Smooth muscle cell (in vitro differentiated cells): ENCODE results near the gene KCNIP4. TPM values are rescaled to one million over a fixed set of nuclear protein-coding genes. Genes with fewer than 3 reads are reported as not detected.

Experiments
- DNase-seq: peaks from one replicate; lab custom pipeline; 2025; ENCODE audit not compliant: unreplicated experiment; lab: John Stamatoyannopoulos, UW
- H2AFZ ChIP-seq: fragments of 200-600 bp; sonication (generic); 2 replicates; pipeline ENCODE4 v1.6.0; 2016; ENCODE audit warnings: antibody characterized with exemption, low read depth, mild to moderate bottlenecking
- H3F3A ChIP-seq: fragments of 200-600 bp; sonication (generic); 2 replicates; pipeline ENCODE4 v1.6.0; 2017; ENCODE audit warnings: antibody characterized with exemption, low read depth
- H3K27ac ChIP-seq: fragments of 200-600 bp; sonication (generic); 2 replicates; pipeline ENCODE4 v1.5.1; 2016; ENCODE audit warnings: low read depth, mild to moderate bottlenecking
- H3K27me3 ChIP-seq: fragments of 200-600 bp; sonication (generic); 2 replicates; pipeline ENCODE4 v1.6.1; 2016; ENCODE audit warnings: low read depth, mild to moderate bottlenecking
- H3K36me3 ChIP-seq: fragments of 200-600 bp; sonication (generic); 2 replicates; pipeline ENCODE4 v1.5.1; 2016; ENCODE audit warnings: low read depth
- H3K4me1 ChIP-seq: fragments of 200-600 bp; sonication (generic); 2 replicates; pipeline ENCODE4 v1.5.1; 2016; ENCODE audit warnings: low read depth
- H3K4me2 ChIP-seq: fragments of 200-600 bp; sonication (generic); 2 replicates; pipeline ENCODE4 v1.6.0; 2016; ENCODE audit warnings: mild to moderate bottlenecking
- H3K4me3 ChIP-seq: fragments of 200-600 bp; sonication (generic); 2 replicates; pipeline ENCODE4 v1.5.1; 2016; ENCODE audit warnings: mild to moderate bottlenecking
- H3K79me2 ChIP-seq: fragments of 200-600 bp; sonication (generic); 2 replicates; pipeline ENCODE4 v1.6.0; 2016; ENCODE audit warnings: low read depth, mild to moderate bottlenecking
- H3K9ac ChIP-seq: fragments of 200-600 bp; sonication (generic); 2 replicates; pipeline ENCODE4 v1.6.0; 2016; ENCODE audit warnings: low read depth
- H3K9me3 ChIP-seq: fragments of 200-600 bp; sonication (generic); replicated peaks from 2 replicates; pipeline ENCODE4 v1.5.1; 2016; ENCODE audit warnings: low read depth
- H4K20me1 ChIP-seq: fragments of 200-600 bp; sonication (generic); 2 replicates; pipeline ENCODE4 v1.6.0; 2016; ENCODE audit warnings: low read depth
- CTCF ChIP-seq: fragments of 200-600 bp; sonication (generic); IDR thresholded peaks from 2 replicates; pipeline ENCODE4 v1.5.1; 2017; ENCODE audit warnings: borderline replicate concordance, mild to moderate bottlenecking, antibody characterized with exemption; ENCODE audit not compliant: insufficient read depth, poor library complexity, severe bottlenecking
- WGBS: methylation state at CpG from one replicate; pipeline ENCODE4 v1.1.7; 2016; ENCODE audit warnings: low lambda C conversion rate; 5-methylcytosine and 5-hydroxymethylcytosine counted together
- polyA plus RNA-seq: library from polyadenylated mRNA; unstranded; fragments of >200 nt; fragmentation: Nextera tagmentation; extraction: Ambion mirVana; gene quantifications from 2 replicates; pipeline ENCODE4 v1.2.1, GENCODE V29; 2016
- total RNA-seq: library from RNA; depleted of rRNA; stranded (reverse); fragments of >200 nt; gene quantifications from 2 replicates; pipeline ENCODE4 v1.2.3, GENCODE V29; 2014

The KCNIP4 gene
- total and polyA plus RNA-seq, 2 experiments from 2014 or later: 0.07 TPM; not detected in 1

GRCh38 chr4:21749924-21750323 lies 198.6 kb downstream of the KCNIP4 start:
- Histone ChIP-seq H3K27ac (no peak overlapping the region), H3K4me2 (no peak overlapping the region), H3K36me3 (no peaks in the 10 kb centered on the region), H3F3A (no peaks in the 10 kb centered on the region), H3K27me3 (no peaks in the 10 kb centered on the region), H3K9me3 (no peaks in the 10 kb centered on the region), H3K4me3 (no peak overlapping the region), H3K79me2 (no peaks in the 10 kb centered on the region), H3K9ac (no peak overlapping the region), H2AFZ (no peak overlapping the region), H3K4me1 (no peaks in the 10 kb centered on the region), H4K20me1 (no peaks in the 10 kb centered on the region)
- no peak for DNase-seq
- WGBS: 91% methylated on average over 3 of the region's 3 CpGs
- TF ChIP-seq CTCF: no peak

- Histone ChIP-seq H2AFZ (no peak overlapping the region), H3K9ac (no peak overlapping the region), H3K9me3 (no peaks in the 10 kb centered on the region), H3K27ac (no peak overlapping the region), H3K79me2 (no peaks in the 10 kb centered on the region), H3K27me3 (no peaks in the 10 kb centered on the region), H4K20me1 (no peaks in the 10 kb centered on the region), H3K4me1 (no peaks in the 10 kb centered on the region), H3F3A (no peaks in the 10 kb centered on the region), H3K4me2 (no peak overlapping the region), H3K36me3 (no peaks in the 10 kb centered on the region), H3K4me3 (no peak overlapping the region)
- DNase-seq: no peak
- 98% methylated on average over 4 of the region's 4 CpGs for WGBS
- TF ChIP-seq CTCF: no peak
These were observed 199.2 kb downstream of the KCNIP4 start for GRCh38 chr4:21749412-21749811.

GRCh38 chr4:21744046-21744445 lies 204.5 kb downstream of the KCNIP4 start:
- no peak overlapping the region for H3K27ac ChIP-seq
- no peaks in the 10 kb centered on the region for H3K79me2 ChIP-seq
- H2AFZ ChIP-seq: no peak overlapping the region
- no peaks in the 10 kb centered on the region for H3K27me3 ChIP-seq
- H3K4me2 ChIP-seq: no peak overlapping the region
- no peaks in the 10 kb centered on the region for H4K20me1 ChIP-seq
- no peaks in the 10 kb centered on the region for H3F3A ChIP-seq
- H3K4me1 ChIP-seq: no peaks in the 10 kb centered on the region
- no peak for DNase-seq
- no peaks in the 10 kb centered on the region for H3K36me3 ChIP-seq
- no peaks in the 10 kb centered on the region for H3K9me3 ChIP-seq
- TF ChIP-seq CTCF: no peak
- H3K9ac ChIP-seq: no peak overlapping the region
- no peak overlapping the region for H3K4me3 ChIP-seq

GRCh38 chr4:21742326-21742725 lies 206.2 kb downstream of the KCNIP4 start:
- Histone ChIP-seq H3K9ac (no peak overlapping the region), H3K27ac (no peak overlapping the region), H4K20me1 (no peaks in the 10 kb centered on the region), H3K36me3 (no peaks in the 10 kb centered on the region), H3K79me2 (no peaks in the 10 kb centered on the region), H2AFZ (no peak overlapping the region), H3K27me3 (no peaks in the 10 kb centered on the region), H3K4me3 (no peak overlapping the region), H3K4me1 (no peaks in the 10 kb centered on the region), H3F3A (no peaks in the 10 kb centered on the region), H3K4me2 (no peak overlapping the region), H3K9me3 (no peaks in the 10 kb centered on the region)
- TF ChIP-seq CTCF: no peak
- no peak for DNase-seq
- 73% methylated on average over 2 of the region's 2 CpGs for WGBS
